ENCODE measurements around the gene PPM1M. TPM values are rescaled to one million over a fixed set of nuclear protein-coding genes. Genes with fewer than 3 reads are reported as not detected.

Gene PPM1M, protein sequence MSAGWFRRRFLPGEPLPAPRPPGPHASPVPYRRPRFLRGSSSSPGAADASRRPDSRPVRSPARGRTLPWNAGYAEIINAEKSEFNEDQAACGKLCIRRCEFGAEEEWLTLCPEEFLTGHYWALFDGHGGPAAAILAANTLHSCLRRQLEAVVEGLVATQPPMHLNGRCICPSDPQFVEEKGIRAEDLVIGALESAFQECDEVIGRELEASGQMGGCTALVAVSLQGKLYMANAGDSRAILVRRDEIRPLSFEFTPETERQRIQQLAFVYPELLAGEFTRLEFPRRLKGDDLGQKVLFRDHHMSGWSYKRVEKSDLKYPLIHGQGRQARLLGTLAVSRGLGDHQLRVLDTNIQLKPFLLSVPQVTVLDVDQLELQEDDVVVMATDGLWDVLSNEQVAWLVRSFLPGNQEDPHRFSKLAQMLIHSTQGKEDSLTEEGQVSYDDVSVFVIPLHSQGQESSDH
- 5.2 and 8.0 TPM in 2 replicates for total RNA-seq (ENCODE audit: low replicate concordance)
- long read RNA-seq: 0 reads

DNA sequence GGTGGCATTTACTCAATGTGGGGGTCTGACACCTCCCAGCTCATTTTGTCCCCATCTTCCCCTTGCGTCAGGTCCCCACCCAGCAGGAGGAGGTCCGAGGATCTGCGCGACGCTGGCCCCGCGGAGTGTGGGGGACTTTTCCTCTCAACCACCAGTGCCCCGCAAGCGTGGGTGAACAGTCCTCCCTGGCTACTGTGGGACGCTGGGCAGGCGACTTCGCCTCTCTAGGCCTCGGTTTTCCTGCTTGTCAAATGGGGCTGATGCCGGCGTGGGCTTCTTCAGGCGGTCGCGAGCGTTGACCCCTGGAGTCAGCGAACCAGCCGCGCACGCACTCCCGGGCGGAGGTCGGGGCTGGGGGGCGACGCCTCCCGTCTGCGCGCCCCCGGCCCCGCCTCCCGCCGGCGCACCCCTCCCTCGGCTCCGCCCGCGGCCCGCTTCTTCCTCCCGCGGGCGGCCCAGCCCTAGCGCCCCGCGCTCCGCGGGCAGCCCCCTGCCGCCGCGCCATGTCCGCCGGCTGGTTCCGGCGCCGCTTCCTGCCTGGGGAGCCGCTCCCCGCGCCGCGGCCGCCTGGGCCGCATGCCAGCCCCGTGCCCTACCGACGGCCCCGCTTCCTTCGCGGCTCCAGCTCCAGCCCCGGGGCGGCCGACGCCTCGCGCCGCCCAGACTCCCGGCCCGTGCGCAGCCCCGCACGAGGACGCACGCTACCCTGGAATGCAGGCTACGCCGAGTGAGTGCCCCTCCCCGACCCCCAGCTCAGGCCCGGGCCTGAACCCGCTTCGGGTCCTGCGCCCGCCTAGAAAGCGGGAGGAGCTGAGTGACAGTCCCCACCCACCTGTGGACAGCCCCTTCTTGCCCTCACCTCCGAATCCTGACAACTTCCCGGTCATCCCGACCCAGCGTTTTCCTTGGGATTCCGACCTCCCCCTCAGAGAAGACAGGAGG lies at the start of gene PPM1M:
Gene PPM1M, plus strand, starts transcription at position 438 of the 942 bp plus-strand sequence. Its CDS starts 66 bp downstream, at position 504.
- no peaks in the 10 kb centered on the region for H3K9me3 Mint-ChIP-seq
- TF ChIP-seq, protein P1, sequence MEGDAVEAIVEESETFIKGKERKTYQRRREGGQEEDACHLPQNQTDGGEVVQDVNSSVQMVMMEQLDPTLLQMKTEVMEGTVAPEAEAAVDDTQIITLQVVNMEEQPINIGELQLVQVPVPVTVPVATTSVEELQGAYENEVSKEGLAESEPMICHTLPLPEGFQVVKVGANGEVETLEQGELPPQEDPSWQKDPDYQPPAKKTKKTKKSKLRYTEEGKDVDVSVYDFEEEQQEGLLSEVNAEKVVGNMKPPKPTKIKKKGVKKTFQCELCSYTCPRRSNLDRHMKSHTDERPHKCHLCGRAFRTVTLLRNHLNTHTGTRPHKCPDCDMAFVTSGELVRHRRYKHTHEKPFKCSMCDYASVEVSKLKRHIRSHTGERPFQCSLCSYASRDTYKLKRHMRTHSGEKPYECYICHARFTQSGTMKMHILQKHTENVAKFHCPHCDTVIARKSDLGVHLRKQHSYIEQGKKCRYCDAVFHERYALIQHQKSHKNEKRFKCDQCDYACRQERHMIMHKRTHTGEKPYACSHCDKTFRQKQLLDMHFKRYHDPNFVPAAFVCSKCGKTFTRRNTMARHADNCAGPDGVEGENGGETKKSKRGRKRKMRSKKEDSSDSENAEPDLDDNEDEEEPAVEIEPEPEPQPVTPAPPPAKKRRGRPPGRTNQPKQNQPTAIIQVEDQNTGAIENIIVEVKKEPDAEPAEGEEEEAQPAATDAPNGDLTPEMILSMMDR (conservative IDR thresholded peaks at IDR 0.05): no peak
- peaks cover 5% of the 10 kb centered on the region for H3K4me1 Mint-ChIP-seq (ENCODE audit: unreplicated experiment)
- H3K4me3 Mint-ChIP-seq: peak within 1 kb of the TSS; percentile 75
- H3K36me3 Mint-ChIP-seq: peaks cover 7% of the 10 kb centered on the region
- peak; percentile 74 for DNase-seq (ENCODE audit: extremely low spot score, unreplicated experiment)
- peaks cover 8% of the 10 kb centered on the region for H3K27me3 Mint-ChIP-seq
- H3K27ac Mint-ChIP-seq: no peak within 1 kb of the TSS

DNA sequence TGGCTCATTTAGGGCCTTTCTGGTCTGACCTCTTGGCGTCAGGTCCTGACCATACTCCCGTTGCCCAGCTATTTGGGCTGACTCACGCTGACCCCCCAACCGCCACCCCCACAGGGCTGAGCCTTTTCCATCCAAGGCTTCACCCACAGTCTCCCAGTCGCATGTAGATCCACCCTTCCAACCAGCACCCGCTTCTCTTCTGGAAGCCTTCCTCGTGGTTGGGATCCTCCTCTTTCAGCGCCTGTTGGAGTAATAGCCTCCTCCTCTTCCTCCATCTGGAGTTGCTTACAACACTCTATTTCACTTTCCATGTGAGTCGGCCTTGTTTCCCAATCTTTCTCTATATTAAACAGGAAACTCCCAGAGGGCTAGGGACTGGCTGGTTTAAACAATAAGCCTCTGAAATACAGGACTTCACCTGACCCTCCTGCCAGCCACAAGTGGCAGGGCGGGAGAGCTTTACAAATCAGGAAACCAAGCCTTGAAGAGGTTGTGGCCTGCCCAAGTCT lies 49.7 kb upstream of the PPM1M start:
- peaks cover 25% of the 10 kb centered on the region for H3K4me1 Mint-ChIP-seq (ENCODE audit: unreplicated experiment)
- DNase-seq (ENCODE audit: extremely low spot score, unreplicated experiment): no peak
- no peak overlapping the region for H3K4me3 Mint-ChIP-seq
- no peak overlapping the region for H3K27ac Mint-ChIP-seq
- TF ChIP-seq, protein P1 (conservative IDR thresholded peaks at IDR 0.05): no peak
- H3K36me3 Mint-ChIP-seq: peaks cover 5% of the 10 kb centered on the region
- no peaks in the 10 kb centered on the region for H3K27me3 Mint-ChIP-seq
- H3K9me3 Mint-ChIP-seq: no peaks in the 10 kb centered on the region

DNA sequence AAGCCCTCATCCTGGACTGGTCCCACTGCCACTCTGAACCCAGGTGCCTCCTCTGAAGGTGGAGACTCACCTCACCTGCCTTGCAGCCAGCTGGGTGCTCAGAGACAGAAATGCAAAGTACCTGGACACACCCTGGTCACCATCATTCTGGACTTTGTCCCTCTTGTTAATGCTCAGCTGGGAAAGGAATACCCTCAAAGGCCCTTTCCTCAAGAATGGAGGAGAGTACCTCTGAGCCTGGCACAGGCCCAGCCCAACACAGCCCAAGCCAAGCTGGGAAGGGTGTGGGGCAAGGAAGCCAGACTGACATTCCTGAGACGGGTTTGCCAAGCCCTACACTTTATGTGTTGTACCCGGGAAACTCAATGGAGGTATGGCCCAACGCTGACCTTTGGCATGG lies 48.6 kb upstream of the PPM1M start:
- Mint-ChIP-seq H3K9me3 (no peaks in the 10 kb centered on the region), H3K4me3 (no peak overlapping the region), H3K36me3 (peaks cover 9% of the 10 kb centered on the region), H3K4me1 (ENCODE audit: unreplicated experiment) (peaks cover 25% of the 10 kb centered on the region), H3K27ac (peak overlapping the region; percentile 89), H3K27me3 (no peaks in the 10 kb centered on the region)
- no peak for DNase-seq (ENCODE audit: extremely low spot score, unreplicated experiment)
- TF ChIP-seq, protein P1 (conservative IDR thresholded peaks at IDR 0.05): no peak

DNA sequence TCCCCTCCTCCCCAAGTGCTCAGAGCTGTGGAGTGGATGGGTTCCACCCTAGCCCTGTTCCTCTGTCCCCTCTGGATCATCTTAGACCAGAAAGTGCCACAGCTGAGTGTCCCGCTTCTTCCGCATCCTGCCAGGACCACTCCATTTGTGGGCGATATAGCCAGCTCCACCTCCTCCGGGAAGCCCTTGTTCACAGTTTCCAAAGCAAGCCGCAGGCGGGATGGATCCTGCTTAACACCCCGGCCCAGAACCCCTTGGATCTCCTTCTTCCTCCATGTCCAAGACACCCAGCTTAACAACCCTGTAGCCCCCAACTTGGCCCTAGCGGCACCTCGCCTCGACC lies 48.1 kb upstream of the PPM1M start:
- H3K9me3 Mint-ChIP-seq: no peaks in the 10 kb centered on the region
- no peaks in the 10 kb centered on the region for H3K27me3 Mint-ChIP-seq
- peaks cover 25% of the 10 kb centered on the region for H3K4me1 Mint-ChIP-seq (ENCODE audit: unreplicated experiment)
- peak overlapping the region; percentile 89 for H3K27ac Mint-ChIP-seq
- H3K4me3 Mint-ChIP-seq: peak overlapping the region; percentile 99
- H3K36me3 Mint-ChIP-seq: peaks cover 9% of the 10 kb centered on the region
- no peak for DNase-seq (ENCODE audit: extremely low spot score, unreplicated experiment)
- TF ChIP-seq, protein P1 (conservative IDR thresholded peaks at IDR 0.05): no peak

DNA sequence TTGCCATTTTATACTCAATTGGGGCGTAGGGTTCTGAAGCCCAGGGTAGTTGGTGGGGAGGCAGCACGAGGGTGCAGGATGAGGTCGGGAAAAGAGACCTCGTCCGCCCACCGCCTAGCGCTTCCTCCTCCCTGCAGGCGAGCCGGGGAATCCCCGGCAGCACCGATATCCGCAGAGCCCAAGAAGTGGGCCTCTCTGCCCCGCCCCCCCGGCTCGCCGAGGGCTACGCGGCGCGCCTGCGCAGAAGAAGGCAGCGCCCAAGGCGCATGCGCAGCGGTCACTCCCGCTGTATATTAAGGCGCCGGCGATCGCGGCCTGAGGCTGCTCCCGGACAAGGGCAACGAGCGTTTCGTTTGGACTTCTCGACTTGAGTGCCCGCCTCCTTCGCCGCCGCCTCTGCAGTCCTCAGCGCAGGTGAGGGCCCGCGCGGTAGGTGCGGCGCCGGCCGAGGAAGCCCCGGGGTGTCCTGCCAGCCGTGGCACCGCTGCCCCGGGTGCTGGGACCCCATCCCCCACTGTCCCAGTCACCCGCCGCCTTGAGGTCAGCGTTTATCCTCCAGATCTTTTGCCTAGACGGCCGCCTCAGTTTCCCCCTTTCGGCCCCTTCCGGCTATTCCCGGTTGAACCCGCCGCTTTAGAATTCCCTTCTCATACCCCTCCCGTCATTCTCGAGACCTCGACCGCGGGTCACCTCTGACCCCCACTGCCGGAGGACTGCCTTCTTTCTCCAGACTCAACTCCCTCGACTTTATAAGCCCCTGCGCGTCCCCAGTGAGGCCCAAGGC lies 47.5 kb upstream of the PPM1M start, which contains the start of gene ALAS1:
Gene ALAS1, plus strand, starts transcription at position 319 of the 784 bp plus-strand sequence. CDS start 1,082 bp downstream, outside the sequence.
- H3K27me3 Mint-ChIP-seq: no peaks in the 10 kb centered on the region
- peak; percentile 97 for DNase-seq (ENCODE audit: extremely low spot score, unreplicated experiment)

More for the DNA sequence above, 47.5 kb upstream of the PPM1M start, which contains the start of gene ALAS1:
- Mint-ChIP-seq H3K4me3 (peak within 1 kb of the TSS; percentile 99), H3K36me3 (peaks cover 9% of the 10 kb centered on the region), H3K4me1 (ENCODE audit: unreplicated experiment) (peaks cover 25% of the 10 kb centered on the region), H3K27ac (peak within 1 kb of the TSS; percentile 93), H3K9me3 (no peaks in the 10 kb centered on the region)
- TF ChIP-seq, protein P1 (conservative IDR thresholded peaks at IDR 0.05): peak; percentile 70
